Large intestine (tissue), 3 donors: ENCODE measurements around the gene UROC1. TPM values are rescaled to one million over a fixed set of nuclear protein-coding genes. Genes with fewer than 3 reads are reported as not detected.

Experiments used
- DNase-seq, 2 donors: peaks; one replicate each; pipeline versions ENCODE4 v3.0.0 to v3.0.0-alpha.2; 2013
- H3K27ac ChIP-seq: one replicate; pipeline ENCODE4 v1.5.1; 2013; ENCODE audit warnings: low read length
- H3K27me3 ChIP-seq: 2 replicates; pipeline ENCODE4 v1.6.1; 2013; ENCODE audit warnings: low read length; ENCODE audit not compliant: control insufficient read depth, insufficient read depth
- H3K36me3 ChIP-seq: 2 replicates; pipeline ENCODE4 v1.6.1; 2013; ENCODE audit warnings: low read length; ENCODE audit not compliant: control insufficient read depth, insufficient read depth
- H3K4me1 ChIP-seq: one replicate; pipeline ENCODE4 v1.6.1; 2013; ENCODE audit warnings: low read length; ENCODE audit not compliant: control insufficient read depth, insufficient read depth
- H3K4me3 ChIP-seq: one replicate; pipeline ENCODE4 v1.5.1; 2013; ENCODE audit warnings: low read length
- H3K9me3 ChIP-seq: one replicate; pipeline ENCODE4 v1.6.1; 2013; ENCODE audit warnings: mild to moderate bottlenecking, low read depth, low read length, moderate library complexity; ENCODE audit not compliant: control insufficient read depth
- WGBS: methylation state at CpG from one replicate; pipeline ENCODE4 v1.1.5; 2013; ENCODE audit warnings: low lambda C conversion rate; ENCODE audit not compliant: insufficient coverage; 5-methylcytosine and 5-hydroxymethylcytosine counted together
- polyA plus RNA-seq: library from polyadenylated mRNA; unstranded; fragments of 120-200 nt; gene quantifications from one replicate; pipeline ENCODE4 v1.2.1, GENCODE V29; 2013

Gene UROC1
- polyA plus RNA-seq, 1 donor: 0.06 TPM

GRCh38 chr3:126485176-126485897, 32.2 kb downstream of the UROC1 start:
- Histone ChIP-seq H3K9me3 (no peaks in the 10 kb centered on the region), H3K4me1 (peaks cover 15% of the 10 kb centered on the region), H3K4me3 (no peak overlapping the region), H3K27me3 (peaks cover 4% of the 10 kb centered on the region), H3K27ac (no peak overlapping the region), H3K36me3 (no peaks in the 10 kb centered on the region)
- WGBS: no CpG with 5 or more reads among the region's 8 CpGs
- DNase-seq: no peak

GRCh38 chr3:126484662-126485061, 32.9 kb downstream of the UROC1 start:
- no peak for DNase-seq
- H3K27ac ChIP-seq: no peak overlapping the region
- H3K27me3 ChIP-seq: peaks cover 4% of the 10 kb centered on the region
- no peaks in the 10 kb centered on the region for H3K36me3 ChIP-seq
- H3K4me3 ChIP-seq: no peak overlapping the region
- peaks cover 15% of the 10 kb centered on the region for H3K4me1 ChIP-seq
- no peaks in the 10 kb centered on the region for H3K9me3 ChIP-seq
- WGBS: no CpG with 5 or more reads among the region's 3 CpGs

- H3K9me3 ChIP-seq: no peaks in the 10 kb centered on the region
- no peak overlapping the region for H3K27ac ChIP-seq
- H3K4me3 ChIP-seq: no peak overlapping the region
- H3K36me3 ChIP-seq: no peaks in the 10 kb centered on the region
- WGBS: no CpG with 5 or more reads among the region's 3 CpGs
- peaks cover 15% of the 10 kb centered on the region for H3K4me1 ChIP-seq
- peaks cover 4% of the 10 kb centered on the region for H3K27me3 ChIP-seq
- DNase-seq: no peak
Observed at GRCh38 chr3:126484148-126484547, 33.4 kb downstream of the UROC1 start.

- H3K27me3 ChIP-seq: peaks cover 4% of the 10 kb centered on the region
- WGBS: no CpG with 5 or more reads among the region's 14 CpGs
Observed at GRCh38 chr3:126483321-126483761, 34.2 kb downstream of the UROC1 start.

GRCh38 chr3:126482503-126483255, 34.9 kb downstream of the UROC1 start:
- Histone ChIP-seq H3K4me3 (no peak overlapping the region), H3K9me3 (no peaks in the 10 kb centered on the region), H3K27ac (peak overlapping the region; percentile 13), H3K27me3 (peaks cover 2% of the 10 kb centered on the region), H3K36me3 (no peaks in the 10 kb centered on the region), H3K4me1 (peaks cover 15% of the 10 kb centered on the region)
- DNase-seq: no peak
- no CpG with 5 or more reads among the region's 15 CpGs for WGBS

More at GRCh38 chr3:126483321-126483761, 34.2 kb downstream of the UROC1 start:
- Histone ChIP-seq H3K9me3 (no peaks in the 10 kb centered on the region), H3K36me3 (no peaks in the 10 kb centered on the region), H3K4me1 (peaks cover 15% of the 10 kb centered on the region), H3K27ac (no peak overlapping the region), H3K4me3 (no peak overlapping the region)
- DNase-seq: no peak

GRCh38 chr3:126481808-126482502, 35.6 kb downstream of the UROC1 start:
- WGBS: no CpG with 5 or more reads among the region's 16 CpGs

GRCh38 chr3:126480861-126481260, 36.7 kb downstream of the UROC1 start:
- no peaks in the 10 kb centered on the region for H3K9me3 ChIP-seq
- DNase-seq: no peak
- no peak overlapping the region for H3K4me3 ChIP-seq
- no CpG with 5 or more reads among the region's 8 CpGs for WGBS
- H3K36me3 ChIP-seq: no peaks in the 10 kb centered on the region
- peaks cover 15% of the 10 kb centered on the region for H3K4me1 ChIP-seq
- no peaks in the 10 kb centered on the region for H3K27me3 ChIP-seq
- H3K27ac ChIP-seq: no peak overlapping the region

More at GRCh38 chr3:126481808-126482502, 35.6 kb downstream of the UROC1 start:
- Histone ChIP-seq H3K4me3 (no peak overlapping the region), H3K27me3 (no peaks in the 10 kb centered on the region), H3K4me1 (peaks cover 15% of the 10 kb centered on the region), H3K36me3 (no peaks in the 10 kb centered on the region), H3K27ac (peak overlapping the region; percentile 48), H3K9me3 (no peaks in the 10 kb centered on the region)
- peak; percentile 81 to 88 for DNase-seq

- WGBS: no CpG with 5 or more reads among the region's 5 CpGs
- H3K36me3 ChIP-seq: no peaks in the 10 kb centered on the region
- H3K9me3 ChIP-seq: no peaks in the 10 kb centered on the region
- no peak overlapping the region for H3K4me3 ChIP-seq
- no peak for DNase-seq
- no peaks in the 10 kb centered on the region for H3K27me3 ChIP-seq
- H3K4me1 ChIP-seq: peaks cover 15% of the 10 kb centered on the region
- no peak overlapping the region for H3K27ac ChIP-seq
Observed at GRCh38 chr3:126480206-126480605, 37.4 kb downstream of the UROC1 start.

GRCh38 chr3:126479642-126480041, 37.9 kb downstream of the UROC1 start:
- H3K9me3 ChIP-seq: no peaks in the 10 kb centered on the region
- no peak overlapping the region for H3K4me3 ChIP-seq
- peaks cover 15% of the 10 kb centered on the region for H3K4me1 ChIP-seq
- H3K27me3 ChIP-seq: no peaks in the 10 kb centered on the region
- WGBS: 83% methylated on average over 1 of the region's 1 CpG
- no peaks in the 10 kb centered on the region for H3K36me3 ChIP-seq
- no peak for DNase-seq
- H3K27ac ChIP-seq: no peak overlapping the region

- Histone ChIP-seq H3K9me3 (no peaks in the 10 kb centered on the region), H3K36me3 (no peaks in the 10 kb centered on the region), H3K27ac (no peak overlapping the region), H3K4me1 (peaks cover 16% of the 10 kb centered on the region), H3K27me3 (no peaks in the 10 kb centered on the region), H3K4me3 (no peak overlapping the region)
- no peak for DNase-seq
- WGBS: no CpG with 5 or more reads among the region's 14 CpGs
Observed at GRCh38 chr3:126478581-126479310, 38.8 kb downstream of the UROC1 start.
